ENCODE measurements around the gene SRGAP2.
A peak's percentile ranks its signal among the peaks of the same experiment; 100 is the strongest.
"Not testable (repeated sequence)": the region's sequence is repeated elsewhere in the genome, so short reads cannot be mapped to it uniquely, and the experiment has no call there.

Gene SRGAP2

GRCh38 chr1:206203364-206204158, at the start of gene SRGAP2:
Gene SRGAP2 (plus strand): TSS chr1:206203541. CDS start chr1:206205971, 2,430 bp downstream.
- peak within 1 kb of the TSS in 1 of 2 experiments; percentile 59; a peak in 2 of 4 replicates for H3K4me3 ChIP-seq (ENCODE audit: low read depth in 1 of 2, low read length in 2 of 2)
- not testable (repeated sequence) for H3K79me2 ChIP-seq (ENCODE audit: insufficient read depth, low read length); H3K36me3 ChIP-seq (ENCODE audit: insufficient read depth, low read length); H3K9me3 ChIP-seq (ENCODE audit: insufficient read depth, low read length, severe bottlenecking); H3K27me3 ChIP-seq (ENCODE audit: insufficient read depth, low read length, poor library complexity); H4K20me1 ChIP-seq (ENCODE audit: insufficient read depth, low read length); H3K4me1 ChIP-seq (ENCODE audit: insufficient read depth, low read length)
- ATAC-seq (ENCODE audit: insufficient read depth, low read depth) (peak; percentile 70), DNase-seq (peak; percentile 77)
- peak within 1 kb of the TSS; percentile 58 for H2AFZ ChIP-seq (ENCODE audit: low read depth, low read length)
- peak within 1 kb of the TSS; percentile 52; the same call in 1 of the 2 replicates for H3K27ac ChIP-seq (ENCODE audit: low read length)
- H3K4me2 ChIP-seq (ENCODE audit: insufficient read depth, low read length), result peak within 1 kb of the TSS; percentile 55
- H3K9ac ChIP-seq (ENCODE audit: low read depth, low read length), result peak within 1 kb of the TSS; percentile 50

GRCh38 chr1:206167350-206168029, 35.9 kb upstream of the SRGAP2 start:
- not testable (repeated sequence) for H3K36me3 ChIP-seq (ENCODE audit: insufficient read depth, low read length); H3K4me3 ChIP-seq (ENCODE audit: low read depth in 1 of 2, low read length in 2 of 2); H3K9ac ChIP-seq (ENCODE audit: low read depth, low read length); H4K20me1 ChIP-seq (ENCODE audit: insufficient read depth, low read length); H3K9me3 ChIP-seq (ENCODE audit: insufficient read depth, low read length, severe bottlenecking); H3K27ac ChIP-seq (ENCODE audit: low read length); H3K4me2 ChIP-seq (ENCODE audit: insufficient read depth, low read length); H2AFZ ChIP-seq (ENCODE audit: low read depth, low read length); DNase-seq; H3K27me3 ChIP-seq (ENCODE audit: insufficient read depth, low read length, poor library complexity); H3K79me2 ChIP-seq (ENCODE audit: insufficient read depth, low read length); H3K4me1 ChIP-seq (ENCODE audit: insufficient read depth, low read length)
- ATAC-seq (ENCODE audit: insufficient read depth, low read depth), result peak; percentile 88

GRCh38 chr1:206169794-206170193, 33.5 kb upstream of the SRGAP2 start:
- H3K27me3 ChIP-seq (ENCODE audit: insufficient read depth, low read length, poor library complexity); H3K4me3 ChIP-seq (ENCODE audit: low read depth in 1 of 2, low read length in 2 of 2); DNase-seq; H3K79me2 ChIP-seq (ENCODE audit: insufficient read depth, low read length); H3K36me3 ChIP-seq (ENCODE audit: insufficient read depth, low read length); H4K20me1 ChIP-seq (ENCODE audit: insufficient read depth, low read length); H2AFZ ChIP-seq (ENCODE audit: low read depth, low read length); H3K4me1 ChIP-seq (ENCODE audit: insufficient read depth, low read length); H3K9ac ChIP-seq (ENCODE audit: low read depth, low read length); H3K4me2 ChIP-seq (ENCODE audit: insufficient read depth, low read length); H3K27ac ChIP-seq (ENCODE audit: low read length); H3K9me3 ChIP-seq (ENCODE audit: insufficient read depth, low read length, severe bottlenecking); ATAC-seq (ENCODE audit: insufficient read depth, low read depth): not testable (repeated sequence)

GRCh38 chr1:206173110-206173719, 30.1 kb upstream of the SRGAP2 start:
- H3K79me2 ChIP-seq (ENCODE audit: insufficient read depth, low read length); ATAC-seq (ENCODE audit: insufficient read depth, low read depth); H2AFZ ChIP-seq (ENCODE audit: low read depth, low read length); H3K9ac ChIP-seq (ENCODE audit: low read depth, low read length); H3K4me2 ChIP-seq (ENCODE audit: insufficient read depth, low read length); H3K36me3 ChIP-seq (ENCODE audit: insufficient read depth, low read length); DNase-seq; H3K4me1 ChIP-seq (ENCODE audit: insufficient read depth, low read length); H3K27ac ChIP-seq (ENCODE audit: low read length); H3K9me3 ChIP-seq (ENCODE audit: insufficient read depth, low read length, severe bottlenecking); H4K20me1 ChIP-seq (ENCODE audit: insufficient read depth, low read length); H3K27me3 ChIP-seq (ENCODE audit: insufficient read depth, low read length, poor library complexity); H3K4me3 ChIP-seq (ENCODE audit: low read depth in 1 of 2, low read length in 2 of 2): not testable (repeated sequence)

GRCh38 chr1:206174182-206174868, 29.0 kb upstream of the SRGAP2 start:
- H3K79me2 ChIP-seq (ENCODE audit: insufficient read depth, low read length); H3K27me3 ChIP-seq (ENCODE audit: insufficient read depth, low read length, poor library complexity); H2AFZ ChIP-seq (ENCODE audit: low read depth, low read length); H3K4me2 ChIP-seq (ENCODE audit: insufficient read depth, low read length); DNase-seq; H3K4me3 ChIP-seq (ENCODE audit: low read depth in 1 of 2, low read length in 2 of 2); H3K27ac ChIP-seq (ENCODE audit: low read length); H3K36me3 ChIP-seq (ENCODE audit: insufficient read depth, low read length); H3K9me3 ChIP-seq (ENCODE audit: insufficient read depth, low read length, severe bottlenecking); H3K9ac ChIP-seq (ENCODE audit: low read depth, low read length); ATAC-seq (ENCODE audit: insufficient read depth, low read depth); H3K4me1 ChIP-seq (ENCODE audit: insufficient read depth, low read length); H4K20me1 ChIP-seq (ENCODE audit: insufficient read depth, low read length): not testable (repeated sequence)
